ELR (cell line): ENCODE measurements around the gene PYDC2.

Source experiments
- DNase-seq: peaks from one replicate; pipeline ENCODE4 v3.0.0-alpha.2; 2015; ENCODE audit warnings: low read depth

The PYDC2 gene

GRCh38 chr3:191461113-191461595, at the start of gene PYDC2:
PYDC2 (plus strand) TSS chr3:191461163; CDS start chr3:191461163, 0 bp downstream.
- no peak for DNase-seq

- peak; percentile 96 for DNase-seq
Measured at GRCh38 chr3:191412759-191413158, 48.2 kb upstream of the PYDC2 start.

DNA sequence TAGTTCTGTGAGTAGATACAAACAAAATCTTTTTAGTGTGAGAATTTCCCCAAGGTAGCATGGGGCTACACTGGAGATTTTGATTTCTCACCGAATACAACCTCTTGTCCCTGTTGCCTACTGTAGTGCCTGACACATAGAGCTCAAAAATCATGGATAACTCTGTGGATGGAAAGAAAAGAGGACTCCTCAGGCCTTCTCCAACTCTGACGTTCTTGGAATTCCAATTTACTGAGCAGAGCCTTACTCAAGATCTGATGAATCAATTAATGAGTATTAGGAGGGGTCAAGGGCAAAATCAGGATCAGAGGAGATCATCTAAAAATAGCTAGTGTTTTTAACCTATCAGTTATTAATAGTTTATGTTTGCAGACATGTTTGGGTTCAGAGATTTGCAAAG, 46.7 kb upstream of the PYDC2 start:
- DNase-seq, result peak; percentile 60

DNA sequence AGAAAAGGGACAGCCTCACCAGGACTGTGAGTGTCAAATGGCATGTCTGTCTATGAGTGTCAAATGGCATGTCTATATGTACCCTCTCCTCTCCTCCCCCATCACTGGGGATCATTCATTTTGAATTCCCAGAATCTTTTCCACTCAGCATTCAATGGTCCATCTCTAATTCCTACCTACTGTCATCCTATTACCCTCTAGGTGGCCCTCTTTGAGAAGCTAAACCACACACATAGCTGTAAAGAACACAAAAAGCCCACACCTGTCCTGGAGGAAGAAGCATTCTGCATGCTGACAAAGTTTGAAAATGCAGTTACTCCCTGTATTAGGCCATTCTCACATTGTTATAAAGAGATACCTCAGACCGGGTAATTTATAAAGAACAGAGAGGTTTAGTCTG, 46.2 kb upstream of the PYDC2 start:
- no peak for DNase-seq

DNA sequence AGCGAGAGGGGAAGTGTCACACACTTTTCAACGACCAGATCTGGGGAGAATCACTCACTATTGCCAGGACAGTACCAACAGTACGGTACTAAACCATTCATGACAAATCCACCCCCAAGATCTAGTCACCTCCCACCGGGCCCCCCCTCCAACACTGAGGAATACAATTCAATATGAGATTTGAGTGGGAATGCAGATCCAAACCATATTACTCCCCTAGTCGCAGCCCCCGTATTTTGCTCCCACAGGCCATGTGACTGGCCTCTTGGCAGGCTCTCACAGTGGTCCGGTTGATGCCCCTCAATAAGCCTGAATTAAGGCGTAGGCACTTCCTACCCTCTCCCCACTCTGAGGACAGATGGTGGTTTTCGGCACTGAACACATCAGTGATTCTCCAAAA, 45.4 kb upstream of the PYDC2 start:
- DNase-seq, result no peak

- DNase-seq, result no peak
Measured at GRCh38 chr3:191417457-191417729, 43.6 kb upstream of the PYDC2 start.

- DNase-seq, result no peak
Measured at GRCh38 chr3:191420771-191421170, 40.2 kb upstream of the PYDC2 start.

GRCh38 chr3:191424881-191425280, 36.1 kb upstream of the PYDC2 start:
- no peak for DNase-seq

DNA sequence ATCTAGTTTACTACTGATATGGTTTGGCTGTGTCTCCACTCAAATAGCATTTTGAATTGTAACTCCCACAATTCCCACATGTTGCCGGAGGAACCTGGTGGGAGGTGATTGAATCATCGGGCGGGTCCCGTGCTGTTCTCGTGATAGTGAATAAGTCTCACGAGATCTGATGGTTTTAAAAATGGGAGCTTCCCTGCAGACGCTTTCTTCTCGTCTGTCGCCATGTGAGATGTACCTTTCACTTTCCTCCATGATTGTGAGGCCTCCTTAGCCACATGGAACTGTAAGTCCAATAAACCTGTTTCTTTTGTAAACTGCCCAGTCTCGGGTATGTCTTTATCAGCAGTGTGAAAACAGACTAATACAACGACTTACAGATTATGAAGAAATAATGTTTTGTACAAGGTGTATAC, 35.6 kb upstream of the PYDC2 start:
- DNase-seq, result no peak

DNA sequence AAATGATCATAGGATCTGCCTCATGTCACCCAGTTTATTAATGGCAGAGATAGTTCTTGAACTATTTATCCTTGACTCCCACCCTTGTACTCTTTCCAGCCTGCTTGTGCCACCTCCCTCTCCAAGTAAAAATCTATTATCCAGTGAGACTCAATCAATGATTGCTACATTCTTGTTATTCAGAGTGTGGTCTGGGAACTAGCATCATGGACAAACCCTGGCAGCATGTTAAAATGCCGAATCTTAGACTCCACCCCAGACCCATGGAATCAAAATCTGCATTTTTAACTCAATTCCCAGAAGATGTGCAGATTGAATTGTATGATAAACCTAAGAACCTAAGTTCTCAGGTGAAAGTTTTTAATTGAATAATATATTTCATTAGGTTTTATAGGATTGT, 34.7 kb upstream of the PYDC2 start:
- DNase-seq, result no peak

DNA sequence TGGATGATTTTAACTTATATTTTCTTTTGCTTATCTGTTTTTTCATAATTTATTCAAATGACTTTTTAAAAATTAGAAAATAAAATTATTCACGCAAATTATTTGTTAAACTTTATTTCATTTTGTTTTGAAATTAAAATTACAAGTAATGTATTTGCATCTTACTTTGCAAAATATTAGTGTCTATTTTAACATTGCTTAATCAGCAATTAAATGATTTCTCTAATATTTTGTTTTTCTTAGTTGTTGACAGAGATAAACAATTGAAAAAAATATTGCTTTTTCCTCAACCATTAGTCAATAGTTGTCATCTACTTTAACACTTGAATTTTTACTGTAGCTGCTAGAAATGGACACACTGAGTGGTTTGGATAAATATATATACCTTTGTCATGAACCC, 32.8 kb upstream of the PYDC2 start:
- no peak for DNase-seq

DNA sequence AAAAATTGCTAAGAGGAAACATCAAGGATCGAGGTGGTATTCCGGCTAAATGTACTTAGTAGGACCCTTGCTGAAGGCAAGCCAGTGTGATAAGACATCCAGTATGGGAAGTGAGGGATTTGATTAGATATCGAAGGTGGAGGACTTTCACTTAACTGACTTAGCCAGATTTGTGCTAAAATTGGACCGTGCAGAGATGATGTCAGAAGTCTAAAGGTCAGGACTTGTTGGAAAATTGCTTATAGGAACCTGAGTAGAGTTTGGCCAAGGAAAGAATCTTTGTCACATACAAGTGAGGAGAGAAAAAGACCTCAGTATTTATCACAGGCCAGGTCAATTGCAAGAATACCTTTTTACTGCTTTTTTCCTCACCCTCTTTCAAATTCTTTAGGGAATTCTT, 30.9 kb upstream of the PYDC2 start:
- no peak for DNase-seq

- no peak for DNase-seq
Measured at GRCh38 chr3:191431160-191431822, 29.7 kb upstream of the PYDC2 start.

- no peak for DNase-seq
Measured at GRCh38 chr3:191432162-191432561, 28.8 kb upstream of the PYDC2 start.

DNA sequence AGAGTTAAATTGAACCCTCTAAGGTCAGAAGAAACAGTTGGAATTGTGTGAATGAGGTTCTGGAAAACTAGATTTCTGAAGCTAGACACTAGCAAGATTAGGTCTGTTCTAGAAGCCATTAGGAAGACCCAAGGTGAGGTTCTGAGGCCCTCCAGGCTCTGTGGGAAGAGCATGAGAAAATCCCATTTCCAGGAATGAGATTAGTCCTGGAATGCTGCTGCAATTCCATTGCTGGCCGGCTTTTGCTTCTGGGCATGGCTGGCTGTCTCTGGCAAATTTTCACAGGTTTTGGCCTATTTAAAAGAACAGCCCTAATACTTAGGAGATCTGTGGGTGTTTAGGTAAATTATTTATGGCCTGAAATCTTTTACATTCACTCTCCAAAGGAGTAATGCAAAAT, 26.9 kb upstream of the PYDC2 start:
- DNase-seq, result no peak

GRCh38 chr3:191435981-191436380, 25.0 kb upstream of the PYDC2 start:
- DNase-seq, result no peak

DNA sequence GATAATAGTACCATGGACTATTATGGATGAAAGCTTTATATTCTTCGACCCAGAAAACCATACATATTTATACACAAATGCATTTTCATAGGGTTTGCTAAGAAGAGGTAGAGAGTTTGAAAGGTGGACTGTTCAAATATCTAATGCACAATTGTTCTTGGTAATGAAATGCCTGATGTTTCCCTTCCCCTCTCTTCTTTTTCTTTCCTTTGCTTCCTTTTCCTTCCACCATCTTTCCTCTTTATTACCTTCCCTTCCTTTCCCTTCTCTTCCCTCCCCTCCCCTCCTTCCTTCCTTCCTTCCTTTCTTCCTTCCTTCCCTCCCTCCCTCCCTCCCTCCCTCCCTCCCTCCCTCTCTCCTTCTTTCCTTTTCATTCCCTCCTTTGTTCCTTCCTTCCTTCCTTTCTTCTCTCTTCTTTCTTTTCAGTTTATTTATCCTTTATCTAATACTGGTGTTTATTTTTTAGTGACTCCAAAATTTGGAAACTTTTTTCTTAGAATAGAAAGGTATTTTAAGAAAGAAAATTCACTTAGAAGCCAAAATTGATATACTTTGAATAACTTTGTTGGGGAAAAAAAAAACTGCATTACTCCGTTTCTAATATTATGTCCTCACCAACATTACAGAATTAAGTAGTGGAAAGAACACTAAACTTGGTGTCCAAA, 22.7 kb upstream of the PYDC2 start:
- DNase-seq, result no peak

DNA sequence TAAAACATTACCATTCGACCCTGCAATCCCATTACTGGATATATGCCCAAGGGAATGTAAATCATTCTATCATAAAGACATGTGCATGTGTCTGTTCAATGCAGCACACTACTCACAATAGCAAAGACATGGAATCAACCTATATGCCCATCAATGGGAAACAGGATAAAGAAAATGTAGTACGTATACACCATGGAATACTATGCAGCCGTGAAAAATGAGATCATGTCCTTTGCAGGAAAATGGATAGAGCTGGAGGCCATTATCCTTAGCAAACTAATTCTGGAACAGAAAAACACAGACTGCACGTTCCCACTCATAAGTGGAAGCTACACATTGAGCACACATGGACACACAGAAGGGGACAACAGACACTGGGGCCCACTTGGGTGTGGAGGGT, 20.4 kb upstream of the PYDC2 start:
- no peak for DNase-seq

DNA sequence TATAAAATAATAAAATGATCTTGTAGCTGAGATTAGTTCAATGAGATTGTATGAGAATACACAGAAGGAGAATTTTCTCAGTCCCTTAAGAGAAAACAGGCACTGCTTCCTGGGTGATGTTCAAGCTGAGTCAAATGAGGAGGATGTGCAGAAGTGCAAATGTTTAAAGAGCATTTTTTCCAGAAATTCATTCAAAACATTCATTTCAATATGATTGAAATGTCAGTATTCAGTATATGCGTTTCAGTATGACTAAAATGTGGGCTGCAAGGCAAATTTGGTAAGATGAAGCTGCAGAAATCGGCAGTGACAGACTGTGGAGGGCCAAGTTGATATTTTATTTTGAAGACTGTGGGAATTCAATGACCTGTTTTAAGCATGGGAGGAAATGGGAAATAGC, 19.3 kb upstream of the PYDC2 start:
- no peak for DNase-seq

DNA sequence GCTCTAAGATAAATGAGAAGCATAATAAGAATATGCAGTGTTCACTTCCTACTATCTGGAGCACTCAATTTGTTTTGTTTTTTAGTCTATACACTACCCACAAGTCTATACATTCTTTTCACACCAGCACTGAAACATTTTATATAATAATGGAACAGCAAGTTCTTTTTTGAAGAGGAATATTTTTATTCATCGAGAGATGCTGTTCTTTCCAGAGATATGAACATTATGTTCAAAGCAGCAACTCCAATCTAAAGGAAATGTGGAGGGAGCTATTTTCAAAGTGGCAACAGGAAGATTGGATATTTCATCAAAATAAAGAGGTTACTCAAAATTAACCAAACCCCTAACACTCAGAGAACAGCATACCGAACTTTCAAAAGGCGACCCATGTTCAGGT, 16.4 kb upstream of the PYDC2 start:
- no peak for DNase-seq

- no peak for DNase-seq
Measured at GRCh38 chr3:191449256-191449655, 11.7 kb upstream of the PYDC2 start.

GRCh38 chr3:191455257-191455952, 5.6 kb upstream of the PYDC2 start:
- DNase-seq, result no peak

DNA sequence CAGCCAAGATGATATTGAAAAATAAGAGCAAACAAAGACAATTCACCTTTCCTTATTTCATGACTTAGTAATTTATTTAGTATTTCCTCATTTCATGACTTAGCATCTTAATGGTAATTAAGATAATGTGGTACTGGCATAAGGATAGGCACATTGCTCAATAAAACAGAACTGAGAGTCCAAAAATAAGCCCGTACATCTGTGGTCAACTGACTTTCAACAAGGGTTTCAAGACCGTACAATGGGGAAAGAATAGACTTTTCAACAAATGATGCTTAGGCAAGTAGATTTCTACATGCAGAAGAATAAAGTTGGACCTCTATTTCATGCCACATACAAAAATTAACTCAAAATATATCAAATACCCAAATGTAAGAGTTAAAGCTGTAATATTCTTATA, 603 bp upstream of the PYDC2 start:
- DNase-seq, result no peak

GRCh38 chr3:191470080-191470479, 9.1 kb downstream of the PYDC2 start:
- no peak for DNase-seq
